WTC11 (cell line): Measurements from ENCODE around the gene TWIST2. TPM values are rescaled to one million over a fixed set of nuclear protein-coding genes. Genes with fewer than 3 reads are reported as not detected.

Source experiments
- ATAC-seq: fragments of 200-7000 bp; cut with Tn5 transposase; 2 replicates; pipeline ENCODE4 v1.10.0; 2021; ENCODE audit warnings: mild to moderate bottlenecking, moderate library complexity
- CTCF ChIA-PET: fragments of 300-600 bp; sonication (Branson Sonifier 250); formaldehyde crosslinking; loops from one replicate; lab custom pipeline; 2021; ENCODE audit warnings: antibody characterized with exemption; lab: Charles Lee
- POLR2A ChIA-PET: fragments of 350-600 bp; sonication (Branson Sonifier 250); formaldehyde crosslinking; loops from one replicate; lab custom pipeline; 2021; ENCODE audit warnings: antibody characterized with exemption; lab: Charles Lee
- DNase-seq: peaks from one replicate; pipeline ENCODE4 v3.0.0; 2021; ENCODE audit warnings: low spot score
- H3K27ac Mint-ChIP-seq: 2 replicates; pipeline ENCODE4 v1.8.0; 2021; ENCODE audit warnings: mixed read lengths
- H3K27me3 Mint-ChIP-seq: 2 replicates; pipeline ENCODE4 v1.8.0; 2021; ENCODE audit warnings: low read depth, mild to moderate bottlenecking, moderate library complexity, mixed read lengths
- H3K36me3 Mint-ChIP-seq: 2 replicates; pipeline ENCODE4 v1.8.0; 2021; ENCODE audit warnings: mixed read lengths
- H3K4me1 Mint-ChIP-seq: 2 replicates; pipeline ENCODE4 v1.8.0; 2022; ENCODE audit warnings: mixed read lengths
- H3K4me3 Mint-ChIP-seq: 2 replicates; pipeline ENCODE4 v1.8.0; 2021; ENCODE audit warnings: mild to moderate bottlenecking, moderate library complexity, mixed read lengths
- H3K9me3 Mint-ChIP-seq: 2 replicates; pipeline ENCODE4 v1.8.0; 2021; ENCODE audit warnings: mixed read lengths
- AFF4 ChIP-seq: sonication (generic); formaldehyde crosslinking; IDR thresholded peaks from 2 replicates; pipeline ENCODE4 v1.8.1; 2023; ENCODE audit warnings: mild to moderate bottlenecking, missing genetic modification reagents, borderline replicate concordance
- CTCF ChIP-seq: fragments of 200-600 bp; IDR thresholded peaks from 2 replicates; pipeline ENCODE4 v1.8.0; 2022; ENCODE audit warnings: antibody characterized with exemption
- E2F1 ChIP-seq: sonication (generic); formaldehyde crosslinking; IDR thresholded peaks from 2 replicates; pipeline ENCODE4 v1.8.0; 2022; ENCODE audit warnings: mild to moderate bottlenecking, missing genetic modification reagents
- ESRRA ChIP-seq: sonication (generic); formaldehyde crosslinking; IDR thresholded peaks from 2 replicates; pipeline ENCODE4 v1.8.1; 2022; ENCODE audit warnings: mild to moderate bottlenecking, missing genetic modification reagents, borderline replicate concordance
- PRDM15 ChIP-seq: sonication (generic); formaldehyde crosslinking; IDR thresholded peaks from 2 replicates; pipeline ENCODE4 v1.8.0; 2022; ENCODE audit warnings: missing genetic modification reagents
- PRRX2 ChIP-seq: fragments of 250-450 bp; sonication (Bioruptor Pico); IDR thresholded peaks from 2 replicates; pipeline ENCODE4 v1.8.0; 2021; ENCODE audit warnings: mild to moderate bottlenecking
- STAT6 ChIP-seq: sonication (generic); formaldehyde crosslinking; conservative IDR thresholded peaks from 2 replicates; pipeline ENCODE4 v1.8.1; 2023; ENCODE audit warnings: mild to moderate bottlenecking, low read depth, missing genetic modification reagents, moderate library complexity
- ZNF138 ChIP-seq: sonication (generic); formaldehyde crosslinking; conservative IDR thresholded peaks from 2 replicates; pipeline ENCODE4 v1.8.1; 2022; ENCODE audit warnings: mild to moderate bottlenecking, moderate library complexity, missing genetic modification reagents
- ZNF416 ChIP-seq: fragments of 250-450 bp; sonication (Bioruptor Pico); IDR thresholded peaks from 2 replicates; pipeline ENCODE4 v1.9.0; 2021; ENCODE audit warnings: mild to moderate bottlenecking, inconsistent platforms
- total RNA-seq: library from RNA; stranded (reverse); gene quantifications from 3 replicates; pipeline ENCODE4 v1.2.3, GENCODE V29; 2021
- TF ChIP-seq, protein P1 (sequence below): sonication (generic); formaldehyde crosslinking; IDR thresholded peaks from 2 replicates; pipeline ENCODE4 v1.8.0; 2022; ENCODE audit warnings: mild to moderate bottlenecking, missing genetic modification reagents
- TF ChIP-seq, protein P2 (sequence below): sonication (generic); formaldehyde crosslinking; IDR thresholded peaks from 2 replicates; pipeline ENCODE4 v1.8.1; 2022; ENCODE audit warnings: missing genetic modification reagents, borderline replicate concordance
- TF ChIP-seq, protein P3 (sequence below): sonication (generic); formaldehyde crosslinking; IDR thresholded peaks from 2 replicates; pipeline ENCODE4 v1.8.0; 2023; ENCODE audit warnings: missing genetic modification reagents, mild to moderate bottlenecking, borderline replicate concordance

TWIST2 gene
- total RNA-seq, 1 experiment from 2014 or later, result 5.7 TPM

- Mint-ChIP-seq H3K9me3 (peaks cover 5% of the 10 kb centered on the region), H3K27me3 (no peaks in the 10 kb centered on the region), H3K36me3 (no peaks in the 10 kb centered on the region), H3K27ac (no peak overlapping the region), H3K4me1 (no peaks in the 10 kb centered on the region), H3K4me3 (no peak overlapping the region)
- CTCF ChIA-PET, result no interaction called here
- DNase-seq, result no peak
- no peak for ATAC-seq
- POLR2A ChIA-PET, result no interaction called here
- TF ChIP-seq AFF4 (CRISPR knock-in tag) (no peak), ZNF416 (CRISPR knock-in tag) (no peak), E2F1 (CRISPR knock-in tag) (no peak), PRRX2 (CRISPR knock-in tag) (no peak), CTCF (no peak), STAT6 (CRISPR knock-in tag) (no peak), ESRRA (CRISPR knock-in tag) (no peak), ZNF138 (CRISPR knock-in tag) (no peak), PRDM15 (CRISPR knock-in tag) (no peak)
- TF ChIP-seq, protein P1, sequence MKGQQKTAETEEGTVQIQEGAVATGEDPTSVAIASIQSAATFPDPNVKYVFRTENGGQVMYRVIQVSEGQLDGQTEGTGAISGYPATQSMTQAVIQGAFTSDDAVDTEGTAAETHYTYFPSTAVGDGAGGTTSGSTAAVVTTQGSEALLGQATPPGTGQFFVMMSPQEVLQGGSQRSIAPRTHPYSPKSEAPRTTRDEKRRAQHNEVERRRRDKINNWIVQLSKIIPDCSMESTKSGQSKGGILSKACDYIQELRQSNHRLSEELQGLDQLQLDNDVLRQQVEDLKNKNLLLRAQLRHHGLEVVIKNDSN (CRISPR knock-in tag), result no peak
- TF ChIP-seq, protein P2, sequence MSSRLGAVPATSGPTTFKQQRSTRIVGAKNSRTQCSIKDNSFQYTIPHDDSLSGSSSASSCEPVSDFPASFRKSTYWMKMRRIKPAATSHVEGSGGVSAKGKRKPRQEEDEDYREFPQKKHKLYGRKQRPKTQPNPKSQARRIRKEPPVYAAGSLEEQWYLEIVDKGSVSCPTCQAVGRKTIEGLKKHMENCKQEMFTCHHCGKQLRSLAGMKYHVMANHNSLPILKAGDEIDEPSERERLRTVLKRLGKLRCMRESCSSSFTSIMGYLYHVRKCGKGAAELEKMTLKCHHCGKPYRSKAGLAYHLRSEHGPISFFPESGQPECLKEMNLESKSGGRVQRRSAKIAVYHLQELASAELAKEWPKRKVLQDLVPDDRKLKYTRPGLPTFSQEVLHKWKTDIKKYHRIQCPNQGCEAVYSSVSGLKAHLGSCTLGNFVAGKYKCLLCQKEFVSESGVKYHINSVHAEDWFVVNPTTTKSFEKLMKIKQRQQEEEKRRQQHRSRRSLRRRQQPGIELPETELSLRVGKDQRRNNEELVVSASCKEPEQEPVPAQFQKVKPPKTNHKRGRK (CRISPR knock-in tag), result no peak
- TF ChIP-seq, protein P3, sequence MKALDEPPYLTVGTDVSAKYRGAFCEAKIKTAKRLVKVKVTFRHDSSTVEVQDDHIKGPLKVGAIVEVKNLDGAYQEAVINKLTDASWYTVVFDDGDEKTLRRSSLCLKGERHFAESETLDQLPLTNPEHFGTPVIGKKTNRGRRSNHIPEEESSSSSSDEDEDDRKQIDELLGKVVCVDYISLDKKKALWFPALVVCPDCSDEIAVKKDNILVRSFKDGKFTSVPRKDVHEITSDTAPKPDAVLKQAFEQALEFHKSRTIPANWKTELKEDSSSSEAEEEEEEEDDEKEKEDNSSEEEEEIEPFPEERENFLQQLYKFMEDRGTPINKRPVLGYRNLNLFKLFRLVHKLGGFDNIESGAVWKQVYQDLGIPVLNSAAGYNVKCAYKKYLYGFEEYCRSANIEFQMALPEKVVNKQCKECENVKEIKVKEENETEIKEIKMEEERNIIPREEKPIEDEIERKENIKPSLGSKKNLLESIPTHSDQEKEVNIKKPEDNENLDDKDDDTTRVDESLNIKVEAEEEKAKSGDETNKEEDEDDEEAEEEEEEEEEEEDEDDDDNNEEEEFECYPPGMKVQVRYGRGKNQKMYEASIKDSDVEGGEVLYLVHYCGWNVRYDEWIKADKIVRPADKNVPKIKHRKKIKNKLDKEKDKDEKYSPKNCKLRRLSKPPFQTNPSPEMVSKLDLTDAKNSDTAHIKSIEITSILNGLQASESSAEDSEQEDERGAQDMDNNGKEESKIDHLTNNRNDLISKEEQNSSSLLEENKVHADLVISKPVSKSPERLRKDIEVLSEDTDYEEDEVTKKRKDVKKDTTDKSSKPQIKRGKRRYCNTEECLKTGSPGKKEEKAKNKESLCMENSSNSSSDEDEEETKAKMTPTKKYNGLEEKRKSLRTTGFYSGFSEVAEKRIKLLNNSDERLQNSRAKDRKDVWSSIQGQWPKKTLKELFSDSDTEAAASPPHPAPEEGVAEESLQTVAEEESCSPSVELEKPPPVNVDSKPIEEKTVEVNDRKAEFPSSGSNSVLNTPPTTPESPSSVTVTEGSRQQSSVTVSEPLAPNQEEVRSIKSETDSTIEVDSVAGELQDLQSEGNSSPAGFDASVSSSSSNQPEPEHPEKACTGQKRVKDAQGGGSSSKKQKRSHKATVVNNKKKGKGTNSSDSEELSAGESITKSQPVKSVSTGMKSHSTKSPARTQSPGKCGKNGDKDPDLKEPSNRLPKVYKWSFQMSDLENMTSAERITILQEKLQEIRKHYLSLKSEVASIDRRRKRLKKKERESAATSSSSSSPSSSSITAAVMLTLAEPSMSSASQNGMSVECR, result no peak
Measured at GRCh38 chr2:238938401-238939055, 90.6 kb downstream of the TWIST2 start.
